Amniotic epithelial cell (primary cell): Measurements from ENCODE around the gene TTLL9.
"Not testable (repeated sequence)": the region's sequence is repeated elsewhere in the genome, so short reads cannot be mapped to it uniquely, and the experiment has no call there.

Source experiments
- DNase-seq: peaks from one replicate; pipeline ENCODE4 v3.0.0-alpha.2; 2010; ENCODE audit warnings: low read depth

Gene TTLL9

DNA sequence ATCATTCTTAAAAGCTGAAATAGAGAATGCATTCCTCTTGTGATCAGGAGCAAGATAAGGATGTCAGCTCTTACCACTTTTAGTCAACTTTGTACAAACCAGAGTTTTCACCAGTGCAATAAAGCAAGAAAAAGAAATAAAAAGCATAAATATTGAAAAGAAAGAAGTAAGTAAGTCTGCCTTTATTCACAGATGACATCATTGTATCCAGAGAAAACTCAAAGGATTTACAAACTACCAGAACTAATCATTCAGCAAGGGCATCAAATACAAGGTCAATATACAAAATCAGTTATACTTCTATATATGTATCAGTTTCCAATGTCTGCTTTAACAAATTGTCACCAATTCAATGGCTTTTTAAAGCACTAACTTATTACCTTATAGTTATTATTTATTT, 13.4 kb downstream of the TTLL9 start:
- DNase-seq = no peak

DNA sequence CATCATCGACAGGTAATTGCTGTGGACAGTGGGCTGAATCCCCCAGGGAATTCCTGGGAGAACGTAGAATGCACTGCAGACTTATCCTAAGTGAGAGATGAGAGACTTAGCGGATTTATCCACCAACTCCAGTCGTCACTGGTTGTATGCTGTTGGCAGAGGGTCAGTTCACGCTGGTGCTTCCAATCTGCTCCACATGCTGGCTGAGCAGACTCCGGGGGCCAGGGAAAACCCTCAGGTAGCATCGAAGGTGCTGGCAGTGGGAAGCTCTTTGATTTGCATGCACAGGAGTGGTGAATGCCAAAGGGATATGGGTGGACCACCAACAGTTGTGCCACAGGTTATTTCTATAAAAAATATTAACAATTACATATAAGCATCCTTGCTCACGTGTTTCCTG, 20.2 kb downstream of the TTLL9 start:
- no peak for DNase-seq

- DNase-seq = peak; percentile 62
These were observed 24.7 kb downstream of the TTLL9 start for GRCh38 chr20:31894980-31895675.

GRCh38 chr20:31896049-31896448, 25.6 kb downstream of the TTLL9 start:
- DNase-seq = no peak

GRCh38 chr20:31897541-31897940, 27.1 kb downstream of the TTLL9 start:
- no peak for DNase-seq

- DNase-seq = no peak
These were observed 31.2 kb downstream of the TTLL9 start for GRCh38 chr20:31901615-31902014.

- no peak for DNase-seq
These were observed 33.4 kb downstream of the TTLL9 start for GRCh38 chr20:31903627-31904386.

GRCh38 chr20:31906001-31906400, 35.6 kb downstream of the TTLL9 start:
- DNase-seq = no peak

GRCh38 chr20:31907046-31907445, 36.6 kb downstream of the TTLL9 start:
- no peak for DNase-seq

GRCh38 chr20:31908016-31908415, 37.6 kb downstream of the TTLL9 start:
- no peak for DNase-seq

DNA sequence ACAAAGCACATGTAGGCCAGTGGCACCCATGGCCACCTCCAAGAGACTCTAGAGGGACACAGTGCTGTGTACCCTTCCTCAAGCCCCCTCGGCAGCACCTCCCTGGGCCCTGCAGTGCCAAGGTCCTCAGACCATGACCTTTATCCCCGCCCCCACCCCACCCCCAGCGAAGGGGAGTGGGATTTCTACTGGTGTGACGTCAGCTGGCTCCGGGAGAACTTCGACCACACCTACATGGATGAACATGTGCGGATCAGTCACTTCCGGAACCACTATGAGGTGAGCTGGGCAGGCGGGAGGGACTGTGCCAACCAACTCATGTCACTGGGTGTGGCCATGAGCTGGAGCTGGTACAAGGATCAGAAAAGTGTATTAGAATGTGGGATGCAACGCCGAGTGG, 38.0 kb downstream of the TTLL9 start:
- no peak for DNase-seq

DNA sequence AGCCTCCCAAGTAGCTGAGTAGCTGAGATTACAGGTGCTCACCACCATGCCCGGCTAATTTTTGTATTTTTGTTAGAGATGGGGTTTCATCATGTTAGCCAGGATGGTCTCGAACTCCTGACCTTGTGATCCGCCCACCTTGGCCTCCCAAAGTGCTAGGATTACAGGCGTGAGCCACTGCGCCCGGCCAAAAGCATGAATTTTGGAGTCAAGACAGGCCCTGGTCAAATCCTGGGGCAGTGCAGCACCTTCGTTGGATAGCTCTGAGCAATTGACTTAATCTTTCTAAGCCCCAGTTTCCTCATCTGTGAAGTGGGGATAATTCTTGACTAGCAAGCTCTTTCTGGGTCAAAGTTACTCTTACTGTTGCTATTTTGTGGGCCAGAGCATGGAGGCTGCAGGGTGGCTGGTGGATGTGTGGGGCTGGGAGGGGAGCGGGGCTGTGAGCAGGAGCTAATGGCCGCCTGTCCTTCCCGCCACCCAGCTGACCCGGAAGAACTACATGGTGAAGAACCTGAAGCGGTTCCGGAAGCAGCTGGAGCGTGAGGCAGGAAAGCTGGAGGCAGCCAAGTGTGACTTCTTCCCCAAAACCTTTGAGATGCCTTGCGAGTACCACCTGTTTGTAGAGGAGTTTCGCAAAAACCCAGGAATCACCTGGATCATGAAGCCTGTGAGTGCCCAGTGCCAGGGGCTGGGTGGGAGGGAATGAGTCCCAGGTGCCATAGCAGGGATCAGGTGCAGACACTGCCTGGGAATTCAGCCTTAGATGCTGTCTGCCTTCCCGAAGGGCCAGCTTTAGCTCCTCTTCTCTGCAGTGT, 39.0 kb downstream of the TTLL9 start:
- DNase-seq = no peak

GRCh38 chr20:31910071-31910803, 39.8 kb downstream of the TTLL9 start:
- DNase-seq = no peak

DNA sequence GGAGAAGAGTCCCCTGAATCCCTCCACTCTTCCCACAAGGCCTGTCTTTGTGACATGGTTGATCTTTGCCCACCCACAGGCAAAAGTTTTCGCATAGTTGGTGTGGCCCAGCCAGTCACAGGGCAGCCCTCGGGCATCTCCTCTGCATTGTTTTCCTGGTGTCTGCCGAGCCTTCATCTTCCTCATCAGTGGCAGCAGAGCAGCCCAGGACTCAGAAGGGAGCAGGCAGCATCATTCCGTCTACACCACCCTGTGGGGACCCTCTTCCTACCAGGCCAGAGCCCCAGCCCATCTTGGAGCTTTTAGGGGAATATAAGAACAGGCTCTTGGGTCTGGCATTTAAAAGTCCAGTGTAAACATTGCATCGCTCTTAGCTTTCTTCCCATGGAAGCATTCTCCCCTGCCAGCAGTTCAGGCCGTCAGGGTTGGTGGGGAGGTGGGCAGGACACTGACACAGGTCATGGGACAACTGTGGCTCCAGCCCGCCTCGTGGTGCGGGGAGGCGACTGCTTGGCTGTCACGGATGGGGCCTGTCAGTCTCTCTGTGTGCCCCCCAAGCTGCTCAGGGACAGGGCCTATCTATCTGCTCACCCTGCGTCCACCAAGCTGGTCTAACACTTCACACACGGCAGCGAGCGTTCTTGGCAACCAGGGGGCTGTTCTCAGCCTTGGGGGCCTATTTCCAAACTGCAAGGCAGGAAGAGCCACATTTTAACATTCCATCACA, 43.2 kb downstream of the TTLL9 start:
- DNase-seq = no peak

- no peak for DNase-seq
These were observed 43.7 kb downstream of the TTLL9 start for GRCh38 chr20:31914170-31914569.

GRCh38 chr20:31915491-31916280, 45.3 kb downstream of the TTLL9 start:
- no peak for DNase-seq

- no peak for DNase-seq
These were observed 46.3 kb downstream of the TTLL9 start for GRCh38 chr20:31916708-31917107.

DNA sequence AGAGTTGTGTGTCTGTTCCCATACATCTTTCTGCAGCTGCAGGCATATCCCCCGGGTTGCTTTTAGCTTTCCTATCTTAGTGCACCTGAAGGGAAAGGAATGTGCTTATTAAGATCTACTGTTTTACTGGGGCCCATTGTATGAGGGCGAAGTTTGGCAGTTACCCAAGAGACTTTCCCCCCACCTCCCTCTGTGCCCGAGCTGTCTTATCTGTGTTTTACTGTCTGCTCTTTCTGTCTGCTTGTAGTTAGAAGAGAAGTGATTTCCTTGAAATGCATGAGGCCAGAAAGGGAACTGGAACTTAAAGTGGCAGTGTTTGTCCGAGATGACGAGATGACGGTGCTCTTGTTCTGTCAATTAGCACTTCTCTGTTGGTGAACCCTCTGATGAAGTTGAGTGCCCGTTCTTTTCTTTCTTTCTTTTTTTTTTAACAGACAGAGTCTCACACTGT, 47.6 kb downstream of the TTLL9 start:
- not testable (repeated sequence) for DNase-seq

DNA sequence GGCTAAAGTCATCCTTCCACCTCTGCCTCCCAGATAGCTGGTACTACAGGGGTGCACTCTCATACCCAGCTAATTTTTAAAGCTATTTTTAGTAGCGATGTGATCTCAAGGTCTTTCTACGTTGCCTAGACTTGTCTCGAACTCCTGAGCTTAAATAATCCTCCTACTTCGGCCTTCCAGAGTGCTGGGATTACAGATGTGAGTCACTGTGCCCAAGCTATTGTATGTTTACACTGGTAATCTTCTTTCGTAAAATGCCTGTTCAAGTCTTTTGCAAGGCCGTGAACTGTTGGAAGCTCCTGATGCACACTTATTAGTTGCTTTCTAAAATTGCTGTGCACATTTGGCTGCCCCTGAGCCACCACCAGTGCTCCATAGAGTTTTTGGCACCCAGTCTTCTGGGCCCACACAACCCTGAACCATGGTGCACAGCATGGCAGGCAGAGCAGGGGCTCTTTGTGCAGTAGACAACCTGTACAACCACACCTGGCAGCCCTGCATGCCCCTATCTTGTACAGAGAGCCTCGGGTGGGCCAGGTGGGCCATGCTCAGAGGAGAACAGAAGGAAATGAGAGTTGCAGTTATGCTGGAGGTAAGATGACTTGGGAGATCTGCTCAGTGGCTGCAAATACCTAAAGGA, 48.2 kb downstream of the TTLL9 start:
- peak; percentile 46 for DNase-seq
